AG20443 (cell line): ENCODE measurements around the gene MDFI.
A peak's percentile ranks its signal among the peaks of the same experiment; 100 is the strongest.

Experiments
- DNase-seq: peaks from one replicate; pipeline ENCODE4 v3.0.0; 2012; ENCODE audit warnings: low spot score, mixed read lengths

The MDFI gene

GRCh38 chr6:41688256-41688965, 50.1 kb downstream of the MDFI start:
- DNase-seq = no peak

GRCh38 chr6:41689171-41690008, 51.1 kb downstream of the MDFI start:
- DNase-seq = peak; percentile 75

GRCh38 chr6:41690541-41691330, 52.5 kb downstream of the MDFI start:
- DNase-seq = no peak

- no peak for DNase-seq
Measured at GRCh38 chr6:41691426-41692079, 53.3 kb downstream of the MDFI start.

GRCh38 chr6:41692080-41692675, 53.9 kb downstream of the MDFI start:
- no peak for DNase-seq

- no peak for DNase-seq
Measured at GRCh38 chr6:41692730-41693129, 54.5 kb downstream of the MDFI start.

GRCh38 chr6:41693281-41694240, 55.3 kb downstream of the MDFI start:
- DNase-seq = no peak

- DNase-seq = peak; percentile 33
Measured at GRCh38 chr6:41694815-41695526, 56.7 kb downstream of the MDFI start.

GRCh38 chr6:41695825-41696224, 57.6 kb downstream of the MDFI start:
- DNase-seq = no peak

GRCh38 chr6:41696788-41697187, 58.5 kb downstream of the MDFI start:
- no peak for DNase-seq

- DNase-seq = peak; percentile 69
Measured at GRCh38 chr6:41697861-41698781, 59.9 kb downstream of the MDFI start.

- DNase-seq = no peak
Measured at GRCh38 chr6:41699063-41699462, 60.8 kb downstream of the MDFI start.

- DNase-seq = no peak
Measured at GRCh38 chr6:41700463-41701347, 62.4 kb downstream of the MDFI start.

- DNase-seq = no peak
Measured at GRCh38 chr6:41702089-41702745, 63.9 kb downstream of the MDFI start.

- DNase-seq = no peak
Measured at GRCh38 chr6:41702771-41703494, 64.7 kb downstream of the MDFI start.
